GM21737 (cell line): Measurements from ENCODE around the gene NUPR2.
"Not testable (repeated sequence)": the region's sequence is repeated elsewhere in the genome, so short reads cannot be mapped to it uniquely, and the experiment has no call there.

Source experiments
- ATAC-seq: cut with Tn5 transposase; IDR thresholded peaks from one replicate; pipeline ENCODE4 v1.9.1; 2021; ENCODE audit warnings: mild to moderate bottlenecking, moderate library complexity; ENCODE audit not compliant: unreplicated experiment

NUPR2 gene

DNA sequence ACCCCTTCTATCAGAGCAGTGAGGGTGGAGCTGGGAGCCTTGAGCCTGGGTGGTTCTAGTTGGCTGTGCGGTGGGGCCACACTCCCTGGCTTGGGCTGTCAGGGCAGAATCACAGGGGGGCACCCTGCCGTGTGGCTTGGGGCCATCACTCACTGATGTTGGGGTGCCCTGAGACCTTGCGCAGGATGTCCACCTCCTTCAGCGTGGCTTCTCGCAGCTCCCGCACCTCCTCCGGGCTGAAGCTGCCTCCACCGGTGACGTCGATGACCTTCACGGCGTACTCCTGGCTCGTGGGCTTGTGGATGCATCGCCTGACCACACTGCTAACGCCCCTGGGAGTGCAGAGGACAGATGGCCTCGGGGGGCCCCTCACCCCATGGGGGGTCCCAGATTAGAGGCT is 28.8 kb downstream of the NUPR2 start:
- ATAC-seq: no peak

DNA sequence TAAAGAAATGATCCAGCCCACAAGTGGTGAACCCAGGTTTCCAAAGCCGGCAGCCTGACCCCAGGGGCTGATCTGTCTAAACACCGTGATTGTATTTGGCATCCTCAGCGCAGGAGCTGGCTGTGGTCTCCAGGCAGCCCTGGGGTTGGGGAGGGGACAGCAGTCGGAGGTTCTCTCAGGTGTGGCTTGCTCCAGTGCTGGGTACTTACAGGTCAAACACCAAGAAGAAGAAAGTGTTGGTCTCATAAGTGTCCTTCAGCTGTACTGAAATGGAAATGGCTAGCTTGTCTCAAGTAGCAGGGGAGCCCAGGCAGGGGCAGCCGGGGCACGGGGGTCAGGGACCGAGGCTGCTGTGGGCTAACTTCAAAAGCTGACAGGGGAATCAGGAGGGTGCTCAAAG is 29.5 kb downstream of the NUPR2 start:
- ATAC-seq: no peak

DNA sequence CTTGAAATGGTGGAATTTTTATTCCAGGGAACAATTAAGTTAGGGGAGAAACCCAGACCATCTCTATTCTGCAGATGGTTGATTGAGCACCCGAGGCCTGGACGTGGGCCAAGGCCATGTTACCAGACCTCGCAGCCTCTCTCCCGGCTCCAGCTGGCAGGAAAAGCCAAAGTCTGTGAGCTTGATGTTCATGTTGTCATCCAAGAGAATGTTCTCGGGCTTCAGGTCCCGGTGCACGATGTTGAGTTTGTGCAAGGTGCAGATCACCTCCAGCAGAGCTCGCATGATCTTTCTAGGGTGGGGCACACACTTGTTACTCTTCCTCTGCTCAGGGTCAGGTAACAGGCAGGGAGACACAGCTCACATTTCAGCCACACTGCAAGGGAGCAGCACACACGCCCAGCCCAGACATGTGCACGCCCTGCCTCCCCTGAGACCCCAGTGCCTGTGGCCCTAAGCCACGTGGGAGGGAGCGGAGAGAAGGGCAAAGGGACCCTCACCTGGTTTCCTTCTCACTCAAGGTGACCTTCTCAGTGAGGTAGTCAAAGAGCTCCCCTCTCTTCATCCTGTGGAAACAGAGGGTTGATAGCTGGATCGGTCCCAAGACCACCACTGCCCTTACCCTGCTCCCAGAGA is 32.9 kb downstream of the NUPR2 start:
- no peak for ATAC-seq

DNA sequence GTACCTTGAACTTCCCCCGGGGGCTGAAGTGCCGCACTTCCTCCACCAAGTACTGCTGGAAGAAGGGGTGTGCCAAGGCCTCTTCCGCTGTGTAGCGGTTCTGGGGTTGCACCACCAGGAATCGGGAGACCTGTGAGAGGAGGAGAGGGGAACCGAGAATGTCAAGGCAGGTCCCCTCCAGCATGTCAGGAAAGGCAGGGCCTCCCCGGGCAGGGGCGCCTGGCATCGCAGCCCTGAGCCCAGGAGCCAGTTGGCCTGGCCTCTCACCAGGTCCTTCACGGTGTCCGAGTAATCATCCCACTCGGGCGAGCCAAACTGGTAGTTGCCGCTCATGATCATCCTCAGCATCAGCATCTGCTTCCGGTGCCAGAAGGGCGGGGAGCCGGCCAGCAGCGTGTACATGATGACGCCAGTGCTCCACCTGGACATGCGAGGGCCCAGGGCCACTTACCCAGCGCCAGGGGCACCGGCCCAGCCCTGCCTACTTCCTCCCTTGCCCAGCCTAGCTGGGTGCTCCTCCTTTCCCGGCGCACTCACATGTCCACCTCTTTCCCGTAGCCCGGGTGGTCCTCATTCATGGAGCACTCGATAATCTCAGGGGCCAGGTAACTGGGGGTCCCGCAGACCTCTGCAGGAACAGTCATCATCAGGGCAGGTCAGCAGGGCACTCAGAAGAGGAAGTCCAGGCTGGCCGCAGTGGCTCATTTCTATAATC is 34.4 kb downstream of the NUPR2 start:
- ATAC-seq: no peak

DNA sequence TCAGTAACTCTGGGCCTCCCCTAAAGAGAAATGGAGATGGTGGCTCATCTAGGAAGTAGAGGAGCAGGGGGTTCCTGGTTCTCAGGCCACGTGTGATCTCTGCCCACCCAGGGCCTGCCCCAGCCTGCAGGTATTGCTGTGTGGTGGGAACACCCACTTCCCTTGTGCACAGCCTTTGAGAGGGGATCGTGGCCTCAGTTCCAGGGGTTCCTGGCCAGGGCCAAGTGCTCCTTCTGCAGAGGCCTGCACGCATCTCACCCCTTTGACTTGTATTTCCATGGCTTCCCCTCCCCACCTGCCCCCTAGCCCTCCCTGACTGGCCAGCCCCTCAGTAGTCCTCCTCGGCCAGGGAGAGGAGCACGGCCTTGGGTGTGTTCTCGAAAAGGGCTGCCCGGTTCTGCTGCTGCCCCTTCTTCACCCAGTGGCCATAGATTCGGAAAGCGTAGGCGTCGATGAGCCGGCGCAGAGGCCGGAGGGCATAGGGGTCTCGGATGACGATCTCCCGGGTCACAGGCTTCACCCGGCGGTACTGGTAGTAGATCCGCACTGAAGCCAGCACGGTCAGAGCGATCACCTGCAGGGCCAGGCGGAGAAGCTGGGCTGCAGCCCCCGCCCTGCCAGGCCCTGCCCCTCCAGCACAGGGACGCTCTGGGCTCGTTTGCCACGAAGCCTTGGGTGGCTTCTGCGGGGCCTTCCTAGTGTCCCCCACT is 35.3 kb downstream of the NUPR2 start:
- ATAC-seq: not testable (repeated sequence)

DNA sequence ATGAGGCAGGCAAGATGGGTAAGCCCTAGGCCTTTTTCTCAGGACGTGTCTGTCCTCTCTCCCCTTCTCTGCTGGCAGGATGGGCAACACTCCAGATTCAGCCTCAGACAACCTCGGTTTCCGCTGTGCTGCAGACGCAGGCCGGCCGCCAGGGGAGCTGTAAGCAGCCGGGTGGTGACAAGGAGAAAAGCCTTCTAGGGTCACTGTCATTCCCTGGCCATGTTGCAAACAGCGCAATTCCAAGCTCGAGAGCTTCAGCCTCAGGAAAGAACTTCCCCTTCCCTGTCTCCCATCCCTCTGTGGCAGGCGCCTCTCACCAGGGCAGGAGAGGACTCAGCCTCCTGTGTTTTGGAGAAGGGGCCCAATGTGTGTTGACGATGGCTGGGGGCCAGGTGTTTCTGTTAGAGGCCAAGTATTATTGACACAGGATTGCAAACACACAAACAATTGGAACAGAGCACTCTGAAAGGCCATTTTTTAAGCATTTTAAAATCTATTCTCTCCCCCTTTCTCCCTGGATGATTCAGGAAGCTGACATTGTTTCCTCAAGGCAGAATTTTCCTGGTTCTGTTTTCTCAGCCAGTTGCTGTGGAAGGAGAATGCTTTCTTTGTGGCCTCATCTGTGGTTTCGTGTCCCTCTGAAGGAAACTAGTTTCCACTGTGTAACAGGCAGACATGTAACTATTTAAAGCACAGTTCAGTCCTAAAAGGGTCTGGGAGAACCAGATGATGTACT is 36.6 kb downstream of the NUPR2 start:
- ATAC-seq: no peak

DNA sequence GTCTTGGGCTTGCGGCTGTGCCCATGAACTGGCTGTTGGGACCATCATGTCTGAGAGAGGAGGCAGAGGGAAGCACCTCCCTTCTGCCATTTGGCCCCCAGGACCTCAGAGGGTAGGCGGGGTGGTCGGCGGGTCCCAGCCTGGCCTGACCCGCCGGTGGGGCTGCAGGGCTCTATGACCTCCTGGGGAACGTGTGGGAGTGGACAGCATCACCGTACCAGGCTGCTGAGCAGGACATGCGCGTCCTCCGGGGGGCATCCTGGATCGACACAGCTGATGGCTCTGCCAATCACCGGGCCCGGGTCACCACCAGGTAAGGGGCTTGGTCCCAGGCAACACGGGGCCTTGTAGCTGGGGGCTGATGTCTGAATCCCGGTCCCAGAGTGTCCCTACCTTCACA is 38.0 kb downstream of the NUPR2 start:
- no peak for ATAC-seq

DNA sequence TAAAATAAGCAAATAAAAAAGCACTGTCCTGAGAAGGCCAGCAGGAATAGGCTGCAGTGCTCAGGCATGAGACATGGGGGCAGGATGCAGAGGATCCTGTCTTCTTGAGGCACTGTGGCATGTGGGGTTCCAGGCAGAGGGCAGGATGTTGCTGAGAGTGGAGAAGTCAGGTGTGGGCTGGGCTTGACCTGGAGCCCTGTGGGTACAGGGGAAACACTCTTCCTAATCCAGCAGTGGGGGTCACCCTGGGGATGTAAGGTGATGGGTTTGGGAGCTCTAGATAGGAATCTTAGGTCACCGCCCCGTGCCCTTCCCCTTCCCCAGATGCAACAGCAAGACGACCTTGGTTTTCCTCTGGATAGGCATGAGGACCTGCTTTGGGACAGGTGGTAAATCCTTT is 38.5 kb downstream of the NUPR2 start:
- no peak for ATAC-seq

DNA sequence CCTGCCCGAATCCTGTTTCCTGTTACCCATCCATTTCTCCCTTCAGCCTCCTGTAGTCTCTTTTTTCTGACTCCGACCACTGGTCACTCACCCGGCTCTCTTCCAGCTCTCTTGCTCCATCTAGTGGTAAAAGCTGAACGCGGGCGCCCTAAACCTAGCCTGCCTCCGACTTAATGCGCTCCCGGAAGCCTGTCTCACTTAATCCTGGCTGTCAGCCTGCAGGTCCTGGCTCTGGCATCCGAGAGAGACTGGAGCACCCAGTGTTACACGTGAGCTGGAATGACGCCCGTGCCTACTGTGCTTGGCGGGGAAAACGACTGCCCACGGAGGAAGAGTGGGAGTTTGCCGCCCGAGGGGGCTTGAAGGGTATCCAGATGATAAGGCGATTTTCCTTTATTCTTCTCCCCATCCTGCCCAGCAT is 41.8 kb downstream of the NUPR2 start:
- peak; percentile 80 for ATAC-seq

DNA sequence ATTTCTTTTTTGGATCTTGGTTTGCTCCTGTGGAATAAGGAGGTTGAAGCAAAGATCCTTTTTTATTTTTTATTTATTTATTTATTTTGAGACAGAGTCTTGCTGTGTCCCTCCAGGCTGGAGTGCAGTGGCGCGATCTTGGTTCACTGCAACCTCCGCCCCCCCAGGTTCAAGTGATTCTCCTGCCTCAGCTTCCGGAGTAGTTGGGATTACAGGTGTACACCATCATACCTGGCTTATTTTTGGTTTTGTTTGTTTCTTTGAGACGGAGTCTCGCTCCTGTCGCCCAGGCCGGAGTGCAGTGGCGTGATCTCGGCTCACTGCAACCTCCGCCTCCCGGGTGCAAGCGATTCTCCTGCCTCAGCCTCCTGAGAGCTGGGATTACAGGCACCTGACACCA is 49.8 kb downstream of the NUPR2 start:
- ATAC-seq: not testable (repeated sequence)
